Kidney (tissue), 14 donors: ENCODE results near the gene HAUS1. TPM values are rescaled to one million over a fixed set of nuclear protein-coding genes. Genes with fewer than 3 reads are reported as not detected.
"Not testable (repeated sequence)": the region's sequence is repeated elsewhere in the genome, so short reads cannot be mapped to it uniquely, and the experiment has no call there.

Experiments
- DNase-seq, 5 donors: peaks; one replicate each; pipeline ENCODE4 v3.0.0-alpha.2; 2013 to 2020
- FAIRE-seq: peaks from 2 replicates; lab custom pipeline; 2012; peaks lifted over from hg19 to GRCh38; lab: Jason Lieb, UNC
- H3K27ac ChIP-seq, 2 donors: one replicate each; pipeline ENCODE4 v1.7.0; 2013; ENCODE audit warnings: low read depth in 2 of 2, low read length in 2 of 2, inconsistent platforms in 1 of 2
- H3K27me3 ChIP-seq: one replicate; pipeline ENCODE4 v1.7.1; 2013; ENCODE audit warnings: low read length, inconsistent platforms; ENCODE audit not compliant: control insufficient read depth, insufficient read depth
- H3K36me3 ChIP-seq, 3 donors: one replicate each; pipeline versions ENCODE4 v1.7.0 to v1.7.1; 2013; ENCODE audit warnings: low read length in 3 of 3, control low read depth in 1 of 3, inconsistent platforms in 1 of 3; ENCODE audit not compliant: insufficient read depth in 3 of 3, control insufficient read depth in 2 of 3
- H3K4me1 ChIP-seq, 3 donors: one replicate each; pipeline versions ENCODE4 v1.7.0 to v1.7.1; 2013; ENCODE audit warnings: low read length in 3 of 3, inconsistent platforms in 1 of 3, low read depth in 1 of 3; ENCODE audit not compliant: control insufficient read depth in 2 of 3, insufficient read depth in 2 of 3
- H3K4me3 ChIP-seq, 3 donors: one replicate each; pipeline versions ENCODE4 v1.7.0 to v1.8.1; 2013; ENCODE audit warnings: low read length in 3 of 3, control low read depth in 1 of 3, inconsistent platforms in 1 of 3
- H3K9ac ChIP-seq, 3 donors: one replicate each; pipeline versions ENCODE4 v1.7.0 to v1.7.1; 2013; ENCODE audit warnings: low read length in 3 of 3, control low read depth in 1 of 3, inconsistent platforms in 1 of 3
- H3K9me3 ChIP-seq, 3 donors: one replicate each; pipeline versions ENCODE4 v1.7.0 to v1.7.1; 2013; ENCODE audit warnings: low read length in 3 of 3, control low read depth in 1 of 3, inconsistent platforms in 1 of 3; ENCODE audit not compliant: control insufficient read depth in 2 of 3, insufficient read depth in 1 of 3
- CTCF ChIP-seq: IDR thresholded peaks from 3 replicates; pipeline ENCODE4 v1.5.1; 2012; ENCODE audit warnings: mild to moderate bottlenecking, moderate library complexity, borderline replicate concordance; ENCODE audit not compliant: insufficient read depth; ENCODE audit errors: extremely low read depth
- intact Hi-C: fragments of 100-400 bp; cut with DNase I; formaldehyde crosslinking; loops from one replicate; pipeline ENCODE4 v1.11.1; 2022
- polyA plus RNA-seq: library from polyadenylated mRNA; stranded (reverse); fragments of 350-450 nt; fragmentation: Illumina TruSeq; extraction: RNeasy Lipid Tissue Mini Kit (QIAGEN cat#74804); gene quantifications from one replicate; pipeline ENCODE4 v1.2.3, GENCODE V29; 2014; ENCODE audit warnings: low read depth, low replicate concordance; ENCODE audit not compliant: insufficient read depth
- total RNA-seq: library from RNA; stranded (reverse); fragmentation: NEBNext Ultra II Directional; extraction: Animal tissue kit (Norgen Biotek cat#: 25700); gene quantifications from one replicate; pipeline ENCODE4 v1.2.1, GENCODE V29; 2021
- donor health status: control.
- donor health status: control.
- donor health status: control.
- donor health status: control.
- donor health status: control.
- donor health status: DM: yes; HTN: yes; CAD: no.
- donor health status: Normal renal cell carcinoma (clear cell type).

Gene HAUS1
- total and polyA plus RNA-seq, 2 donors from 2014 or later = 18.6 to 22.2 TPM

GRCh38 chr18:46099463-46099862 is 4.7 kb upstream of the HAUS1 start:
- H3K4me3 ChIP-seq = no peak overlapping the region
- H3K36me3 ChIP-seq = peaks cover 0 to 4% (median 0%) of the 10 kb centered on the region in 3 donors
- H3K4me1 ChIP-seq = peaks cover 0 to 7% (median 5%) of the 10 kb centered on the region in 3 donors
- no peaks in the 10 kb centered on the region for H3K27me3 ChIP-seq
- DNase-seq (no peak), FAIRE-seq (no peak)
- intact Hi-C loops = no loop called here
- H3K27ac ChIP-seq = no peak overlapping the region
- H3K9ac ChIP-seq = no peak overlapping the region
- no peak for TF ChIP-seq CTCF
- H3K9me3 ChIP-seq = no peaks in the 10 kb centered on the region

GRCh38 chr18:46109386-46109785 is 5.2 kb downstream of the HAUS1 start:
- peaks cover 0 to 2% (median 0%) of the 10 kb centered on the region in 3 donors for H3K36me3 ChIP-seq
- H3K4me3 ChIP-seq = no peak overlapping the region
- no peaks in the 10 kb centered on the region for H3K9me3 ChIP-seq
- intact Hi-C loops = no loop called here
- DNase-seq = no peak
- TF ChIP-seq CTCF = no peak
- no peaks in the 10 kb centered on the region for H3K27me3 ChIP-seq
- no peak for FAIRE-seq
- no peak overlapping the region for H3K27ac ChIP-seq
- H3K4me1 ChIP-seq = no peaks in the 10 kb centered on the region
- H3K9ac ChIP-seq = no peak overlapping the region

GRCh38 chr18:46110406-46110805 is 6.2 kb downstream of the HAUS1 start:
- Histone ChIP-seq H3K4me3 (no peak overlapping the region), H3K27me3 (no peaks in the 10 kb centered on the region), H3K4me1 (no peaks in the 10 kb centered on the region), H3K9ac (no peak overlapping the region), H3K9me3 (no peaks in the 10 kb centered on the region), H3K27ac (no peak overlapping the region), H3K36me3 (peaks cover 0 to 2% (median 0%) of the 10 kb centered on the region in 3 donors)
- DNase-seq (no peak), FAIRE-seq (no peak)
- no peak for TF ChIP-seq CTCF
- intact Hi-C loops = no loop called here

- H3K9me3 ChIP-seq = no peaks in the 10 kb centered on the region
- H3K4me3 ChIP-seq = no peak overlapping the region
- H3K27me3 ChIP-seq = no peaks in the 10 kb centered on the region
- H3K27ac ChIP-seq = no peak overlapping the region
- intact Hi-C loops = no loop called here
- no peak for DNase-seq
- no peak for FAIRE-seq
- H3K4me1 ChIP-seq = no peaks in the 10 kb centered on the region
- no peaks in the 10 kb centered on the region for H3K36me3 ChIP-seq
- no peak overlapping the region for H3K9ac ChIP-seq
- TF ChIP-seq CTCF = no peak
Observed at GRCh38 chr18:46113751-46114150, 9.6 kb downstream of the HAUS1 start.

GRCh38 chr18:46126625-46127024 is 22.4 kb downstream of the HAUS1 start:
- H3K9ac ChIP-seq, H3K36me3 ChIP-seq, DNase-seq, intact Hi-C loops, H3K9me3 ChIP-seq, H3K4me1 ChIP-seq, H3K27ac ChIP-seq, FAIRE-seq, H3K27me3 ChIP-seq, H3K4me3 ChIP-seq: not testable (repeated sequence)
